DMS 273 (cell line): ENCODE data around the gene CDKN1C.
A peak's percentile ranks its signal among the peaks of the same experiment; 100 is the strongest.

Experiments
- DNase-seq: peaks from one replicate; lab custom pipeline; 2025; ENCODE audit not compliant: unreplicated experiment; lab: John Stamatoyannopoulos, UW

CDKN1C gene

GRCh38 chr11:2923446-2924375 lies 38.1 kb upstream of the CDKN1C start:
- peak; percentile 36 for DNase-seq

- no peak for DNase-seq
These were observed 37.1 kb upstream of the CDKN1C start for GRCh38 chr11:2922655-2923054.

- DNase-seq, result no peak
These were observed 36.3 kb upstream of the CDKN1C start for GRCh38 chr11:2921742-2922493.

- DNase-seq, result no peak
These were observed 35.7 kb upstream of the CDKN1C start for GRCh38 chr11:2921261-2921660.

- DNase-seq, result no peak
These were observed 34.8 kb upstream of the CDKN1C start for GRCh38 chr11:2920343-2920742.

- DNase-seq, result no peak
These were observed 34.3 kb upstream of the CDKN1C start for GRCh38 chr11:2919837-2920236.

- DNase-seq, result no peak
These were observed 33.6 kb upstream of the CDKN1C start for GRCh38 chr11:2919188-2919587.

GRCh38 chr11:2917842-2918490 lies 32.4 kb upstream of the CDKN1C start:
- no peak for DNase-seq

GRCh38 chr11:2916892-2917645 lies 31.5 kb upstream of the CDKN1C start:
- no peak for DNase-seq

- no peak for DNase-seq
These were observed 30.7 kb upstream of the CDKN1C start for GRCh38 chr11:2916114-2916891.

GRCh38 chr11:2915473-2915872 lies 29.9 kb upstream of the CDKN1C start:
- no peak for DNase-seq

- DNase-seq, result peak; percentile 39
These were observed 29.1 kb upstream of the CDKN1C start for GRCh38 chr11:2914455-2915195.

- DNase-seq, result no peak
These were observed 28.2 kb upstream of the CDKN1C start for GRCh38 chr11:2913776-2914175.

- no peak for DNase-seq
These were observed 27.4 kb upstream of the CDKN1C start for GRCh38 chr11:2913019-2913431.

- DNase-seq, result peak; percentile 45
These were observed 26.9 kb upstream of the CDKN1C start for GRCh38 chr11:2912498-2912897.

- DNase-seq, result peak; percentile 25
These were observed 26.3 kb upstream of the CDKN1C start for GRCh38 chr11:2911785-2912391.

- DNase-seq, result no peak
These were observed 25.7 kb upstream of the CDKN1C start for GRCh38 chr11:2911088-2911784.

- no peak for DNase-seq
These were observed 24.9 kb upstream of the CDKN1C start for GRCh38 chr11:2910401-2910955.
